HG03432 (cell line): ENCODE data around the gene UXT.
A peak's percentile ranks its signal among the peaks of the same experiment; 100 is the strongest.
"Not testable (repeated sequence)": the region's sequence is repeated elsewhere in the genome, so short reads cannot be mapped to it uniquely, and the experiment has no call there.

ENCODE experiments used
- ATAC-seq: cut with Tn5 transposase; IDR thresholded peaks from one replicate; pipeline ENCODE4 v1.9.1; 2021; ENCODE audit warnings: mild to moderate bottlenecking, moderate library complexity; ENCODE audit not compliant: unreplicated experiment

Gene UXT

GRCh38 chrX:47658684-47659420 lies at the start of gene UXT:
Gene UXT (minus strand): TSS chrX:47659180. CDS start chrX:47658927, 253 bp downstream.
- ATAC-seq, result peak; percentile 82

- no peak for ATAC-seq
These were observed 48.2 kb upstream of the UXT start for GRCh38 chrX:47707031-47707780.

GRCh38 chrX:47706575-47706974 lies 47.6 kb upstream of the UXT start:
- ATAC-seq, result no peak

GRCh38 chrX:47704736-47705135 lies 45.8 kb upstream of the UXT start:
- ATAC-seq, result no peak

GRCh38 chrX:47697181-47697580 lies 38.2 kb upstream of the UXT start:
- ATAC-seq, result no peak

GRCh38 chrX:47690175-47690574 lies 31.2 kb upstream of the UXT start:
- ATAC-seq, result no peak

- ATAC-seq, result no peak
These were observed 28.3 kb upstream of the UXT start for GRCh38 chrX:47687263-47687662.

- no peak for ATAC-seq
These were observed 24.8 kb upstream of the UXT start for GRCh38 chrX:47683829-47684205.

- ATAC-seq, result no peak
These were observed 24.3 kb upstream of the UXT start for GRCh38 chrX:47683184-47683828.

- ATAC-seq, result not testable (repeated sequence)
These were observed 17.2 kb upstream of the UXT start for GRCh38 chrX:47675959-47676859.

GRCh38 chrX:47674776-47675175 lies 15.8 kb upstream of the UXT start:
- no peak for ATAC-seq

GRCh38 chrX:47665797-47666196 lies 6.8 kb upstream of the UXT start:
- not testable (repeated sequence) for ATAC-seq

- ATAC-seq, result no peak
These were observed 5.8 kb upstream of the UXT start for GRCh38 chrX:47664737-47665136.

GRCh38 chrX:47662144-47662657 lies 3.2 kb upstream of the UXT start:
- no peak for ATAC-seq

GRCh38 chrX:47661539-47661938 lies 2.6 kb upstream of the UXT start:
- ATAC-seq, result no peak

GRCh38 chrX:47659421-47659726 lies 394 bp upstream of the UXT start:
- no peak for ATAC-seq

GRCh38 chrX:47658301-47658683 lies 688 bp downstream of the UXT start:
- ATAC-seq, result no peak

GRCh38 chrX:47651043-47651905 lies 7.7 kb downstream of the UXT start:
- no peak for ATAC-seq

GRCh38 chrX:47650164-47651042 lies 8.6 kb downstream of the UXT start, which contains the start of gene ELK1:
Gene ELK1 (minus strand): TSS chrX:47650563. CDS start chrX:47641441, 9,122 bp downstream.
- peak; percentile 90 for ATAC-seq
